Prostate gland (tissue), 2 donors: ENCODE data around the gene SPIN1.

Experiments used
- CTCF ChIP-seq, 4 experiments: fragments of 200-600 bp in 2 of 4; fragments of 450-650 bp in 2 of 4; sonication (generic) in 2 of 4; IDR thresholded peaks; 1 replicate in 3 of 4; 2 replicates in 1 of 4; pipeline ENCODE4 v1.5.1; 2016 to 2019; ENCODE audit warnings: antibody characterized with exemption in 4 of 4, mild to moderate bottlenecking in 2 of 4, moderate library complexity in 2 of 4
- POLR2A ChIP-seq: fragments of 450-650 bp; IDR thresholded peaks from one replicate; pipeline ENCODE4 v1.6.1; 2016; ENCODE audit warnings: antibody characterized with exemption, mild to moderate bottlenecking
- POLR2AphosphoS5 ChIP-seq: sonication (generic); formaldehyde crosslinking; IDR thresholded peaks from one replicate; pipeline ENCODE4 v1.6.1; 2017; ENCODE audit warnings: antibody characterized with exemption

- TF ChIP-seq POLR2AphosphoS5 (no peak), POLR2A (no peak), CTCF (IDR thresholded peaks at IDR 0.05) (no peak)
Measured at GRCh38 chr9:88392549-88392948, 4.3 kb downstream of the SPIN1 start.
